GM12878 (cell line): ENCODE results near the gene KANSL2. TPM values are rescaled to one million over a fixed set of nuclear protein-coding genes. Genes with fewer than 3 reads are reported as not detected.
A peak's percentile ranks its signal among the peaks of the same experiment; 100 is the strongest.
"Not testable (repeated sequence)": the region's sequence is repeated elsewhere in the genome, so short reads cannot be mapped to it uniquely, and the experiment has no call there.

ENCODE experiments used
- ATAC-seq: fragments of 200-7000 bp; cut with Tn5 transposase; 3 replicates; pipeline ENCODE4 v1.9.1; 2020; ENCODE audit warnings: mild to moderate bottlenecking, moderate library complexity
- BruUV-seq: library from RNA; stranded (reverse); fragments of 400-500 nt; replicated peaks from 2 replicates; lab custom pipeline; 2021; lab: Mats Ljungman, UMichigan
- CTCF ChIA-PET: fragments of 300-600 bp; sonication (Branson Sonifier 250); formaldehyde crosslinking; extraction: SDS; loops from one replicate; lab custom pipeline; 2021; ENCODE audit warnings: inconsistent platforms; lab: Yijun Ruan, JAX
- POLR2A ChIA-PET: fragments of 350-600 bp; formaldehyde crosslinking; extraction: SDS; loops from one replicate; lab custom pipeline; 2021; ENCODE audit warnings: inconsistent platforms; lab: Charles Lee
- RAD21 ChIA-PET: fragments of 300-600 bp; sonication (Branson Sonifier 250); formaldehyde crosslinking; loops from one replicate; lab custom pipeline; 2023; ENCODE audit warnings: antibody characterized with exemption; ENCODE audit not compliant: unreplicated experiment; lab: Charles Lee
- SMC1A ChIA-PET: fragments of 300-600 bp; sonication (Branson Sonifier 250); formaldehyde crosslinking; loops from one replicate; lab custom pipeline; 2023; ENCODE audit not compliant: unreplicated experiment, uncharacterized antibody; lab: Charles Lee
- DNase-seq: peaks from one replicate; pipeline ENCODE4 v3.0.0-alpha.2; 2011; ENCODE audit warnings: low read depth, low spot score
- FAIRE-seq: peaks from 3 replicates; lab custom pipeline; 2011; peaks lifted over from hg19 to GRCh38; lab: Jason Lieb, UNC
- H2AFZ ChIP-seq: 2 replicates; pipeline ENCODE4 v1.6.0; 2011; ENCODE audit warnings: low read depth, low read length, control low read depth; ENCODE audit not compliant: control insufficient read depth
- H3K27ac ChIP-seq: 2 replicates; pipeline ENCODE4 v1.5.1; 2011; ENCODE audit warnings: control low read depth; ENCODE audit not compliant: control insufficient read depth, insufficient read depth
- H3K27me3 ChIP-seq, 2 experiments: replicated peaks in 1 of 2; 2 replicates each; pipeline versions ENCODE4 v1.6.0 to v1.6.1; 2011; ENCODE audit warnings: low read length in 1 of 2; ENCODE audit not compliant: control insufficient read depth in 2 of 2, insufficient read depth in 2 of 2
- H3K36me3 ChIP-seq, 2 experiments: 2 replicates each; pipeline ENCODE4 v1.5.1; 2011; ENCODE audit warnings: low read length in 1 of 2; ENCODE audit not compliant: control insufficient read depth in 2 of 2, insufficient read depth in 2 of 2
- H3K4me1 ChIP-seq: 2 replicates; pipeline ENCODE4 v1.6.1; 2011; ENCODE audit warnings: mild to moderate bottlenecking, low read length, moderate library complexity, mixed read lengths; ENCODE audit not compliant: control insufficient read depth, insufficient read depth
- H3K4me2 ChIP-seq: 2 replicates; pipeline ENCODE4 v1.6.0; 2011; ENCODE audit warnings: control low read depth; ENCODE audit not compliant: control insufficient read depth, insufficient read depth
- H3K4me3 ChIP-seq: fragments of 200-600 bp; sonication (generic); 2 replicates; pipeline ENCODE4 v1.5.1; 2016
- H3K79me2 ChIP-seq: 2 replicates; pipeline ENCODE4 v1.6.0; 2011; ENCODE audit warnings: low read length; ENCODE audit not compliant: control insufficient read depth, insufficient read depth
- H3K9ac ChIP-seq: 2 replicates; pipeline ENCODE4 v1.8.0; 2011; ENCODE audit warnings: low read length, control low read depth, mixed read lengths; ENCODE audit not compliant: control insufficient read depth, insufficient read depth
- H3K9me3 ChIP-seq: replicated peaks from 3 replicates; pipeline ENCODE4 v1.5.1; 2011; ENCODE audit warnings: mild to moderate bottlenecking, low read length; ENCODE audit not compliant: control insufficient read depth, insufficient read depth
- H4K20me1 ChIP-seq: 2 replicates; pipeline ENCODE4 v1.6.0; 2011; ENCODE audit not compliant: control insufficient read depth, insufficient read depth
- IRF3 ChIP-seq: fragments of 450-650 bp; IDR thresholded peaks from 2 replicates; pipeline ENCODE4 v1.6.1; 2014; ENCODE audit warnings: mild to moderate bottlenecking
- NR2F1 ChIP-seq: fragments of 450-650 bp; conservative IDR thresholded peaks from 2 replicates; pipeline ENCODE4 v1.6.1; 2017; ENCODE audit warnings: mild to moderate bottlenecking
- POLR2AphosphoS5 ChIP-seq: IDR thresholded peaks from 2 replicates; pipeline ENCODE4 v1.6.1; 2011; ENCODE audit warnings: mild to moderate bottlenecking, low read length, inconsistent platforms
- SREBF2 ChIP-seq: IDR thresholded peaks from 2 replicates; pipeline ENCODE4 v1.6.1; 2012; ENCODE audit warnings: mild to moderate bottlenecking, low read length
- TCF7 ChIP-seq: IDR thresholded peaks from 2 replicates; pipeline ENCODE4 v1.6.1; 2014; ENCODE audit warnings: antibody characterized with exemption, borderline replicate concordance
- ZNF687 ChIP-seq: fragments of 450-650 bp; IDR thresholded peaks from 2 replicates; pipeline ENCODE4 v1.6.1; 2017; ENCODE audit warnings: mild to moderate bottlenecking, moderate library complexity
- WGBS: methylation state at CpG from one replicate; pipeline ENCODE4 v1.1.6; 2016; ENCODE audit warnings: low lambda C conversion rate; ENCODE audit not compliant: insufficient replicate concordance, insufficient coverage; ENCODE audit errors: missing lambda C conversion rate; 5-methylcytosine and 5-hydroxymethylcytosine counted together
- in situ Hi-C: fragments of 300-500 bp; cut with MboI; formaldehyde crosslinking; loops from 9 replicates; pipeline ENCODE4 v1.14.3; 2018; ENCODE audit warnings: mixed read lengths
- intact Hi-C: fragments of 100-400 bp; cut with micrococcal nuclease; formaldehyde crosslinking; loops from one replicate; pipeline ENCODE4 v1.14.2; 2022; ENCODE audit not compliant: unreplicated experiment
- polyA plus RNA-seq, 11 experiments: library from polyadenylated mRNA; depleted of rRNA in 4 of 11; unstranded in 6 of 11; stranded (reverse) in 5 of 11; fragments of >200 nt; fragmentation: Nextera tagmentation in 4 of 11; fragmentation: Illumina TruSeq in 1 of 11; extraction: Ambion mirVana in 4 of 11; extraction: Trizol in 1 of 11; gene quantifications; 1 replicate in 1 of 11; 2 replicates in 10 of 11; pipeline versions ENCODE4 v1.2.1 to v1.2.3, GENCODE V29; 2011 to 2016; ENCODE audit warnings: inconsistent platforms in 2 of 11, missing spikeins in 2 of 11, low read depth in 1 of 11
- total RNA-seq, 4 experiments: library from RNA; depleted of rRNA in 3 of 4; stranded (reverse); fragments of >200 nt in 3 of 4; fragmentation: Illumina TruSeq in 1 of 4; extraction: Trizol in 1 of 4; gene quantifications; 2 replicates each; pipeline versions ENCODE4 v1.2.1 to v1.2.3, GENCODE V29; 2013 to 2021

The KANSL2 gene
- total and polyA plus RNA-seq, 10 of the 15 experiments (the other 5 are each of a cell fraction or from before 2014, with no cell fraction given), result 28.1 to 54.8 (median 40.9) TPM

GRCh38 chr12:48651681-48652080 is 30.4 kb downstream of the KANSL2 start:
- H3K27ac ChIP-seq, result no peak overlapping the region
- no peak for ATAC-seq
- no peak overlapping the region for H2AFZ ChIP-seq
- ChIA-PET SMC1A (no interaction called here), CTCF (interaction anchor here (0.8 kb wide), 1 partner anchor 163 kb away, joined by 3 read pairs; no protein-coding TSS in a partner anchor), POLR2A (interaction anchor here (0.6 kb wide), 1 partner anchor 19 kb away, joined by 3 read pairs; no protein-coding TSS in a partner anchor), RAD21 (no interaction called here)
- 85% methylated on average over 4 of the region's 4 CpGs for WGBS
- H3K36me3 ChIP-seq, result peaks cover 5 to 14% of the 10 kb centered on the region in 2 experiments
- no peaks in the 10 kb centered on the region for H3K4me1 ChIP-seq
- H3K4me2 ChIP-seq, result no peak overlapping the region
- H3K4me3 ChIP-seq, result no peak overlapping the region
- no peaks in the 10 kb centered on the region for H3K27me3 ChIP-seq
- intact Hi-C loops, result no loop called here
- no peaks in the 10 kb centered on the region for H3K79me2 ChIP-seq
- no TSS peak for BruUV-seq
- H4K20me1 ChIP-seq, result no peaks in the 10 kb centered on the region
- no peak overlapping the region for H3K9ac ChIP-seq
- TF ChIP-seq TCF7, result no peak
- TF ChIP-seq SREBF2, result no peak
- no peak for TF ChIP-seq NR2F1
- no peak for TF ChIP-seq IRF3
- TF ChIP-seq POLR2AphosphoS5, result 0 out of 2 replicates have a peak, but pooled peaks have one; percentile 36
- no peak for TF ChIP-seq ZNF687
- no peaks in the 10 kb centered on the region for H3K9me3 ChIP-seq
- DNase-seq, result no peak
- FAIRE-seq, result no peak
- in situ Hi-C loops, result no loop called here

- DNase-seq, FAIRE-seq, H3K4me1 ChIP-seq, H2AFZ ChIP-seq, H3K36me3 ChIP-seq, in situ Hi-C loops, H3K9ac ChIP-seq, H3K4me2 ChIP-seq, SMC1A ChIA-PET, H4K20me1 ChIP-seq, H3K27ac ChIP-seq, CTCF ChIA-PET, intact Hi-C loops, H3K9me3 ChIP-seq, ATAC-seq, BruUV-seq, H3K27me3 ChIP-seq, RAD21 ChIA-PET, H3K79me2 ChIP-seq, POLR2A ChIA-PET, H3K4me3 ChIP-seq: not testable (repeated sequence)
- 100% methylated on average over 5 of the region's 8 CpGs for WGBS
Observed at GRCh38 chr12:48645354-48645753, 36.7 kb downstream of the KANSL2 start.
